ENCODE data around the gene SLC27A5. TPM values are rescaled to one million over a fixed set of nuclear protein-coding genes. Genes with fewer than 3 reads are reported as not detected.
A peak's percentile ranks its signal among the peaks of the same experiment; 100 is the strongest.
"Not testable (repeated sequence)": the region's sequence is repeated elsewhere in the genome, so short reads cannot be mapped to it uniquely, and the experiment has no call there.

The SLC27A5 gene
- total and polyA plus RNA-seq, 2 experiments from 2014 or later = 16.2 to 35.5 TPM

- H2AFZ ChIP-seq = no peak overlapping the region
- no peaks in the 10 kb centered on the region for H4K20me1 ChIP-seq (replicated peaks; ENCODE audit: insufficient read depth)
- no peaks in the 10 kb centered on the region for H3K79me2 ChIP-seq (replicated peaks; ENCODE audit: insufficient read depth)
- H3K27me3 ChIP-seq (ENCODE audit: insufficient read depth) = no peaks in the 10 kb centered on the region
- H3K4me2 ChIP-seq = no peak overlapping the region
- no peak overlapping the region for H3K4me3 ChIP-seq
- no peak for TF ChIP-seq EZH2phosphoT487 (IDR thresholded peaks at IDR 0.05; ENCODE audit: unreplicated experiment)
- no peaks in the 10 kb centered on the region for H3K9me2 ChIP-seq (ENCODE audit: insufficient read depth)
- Mint-ChIP-seq H3K4me1 (peaks cover 20% of the 10 kb centered on the region), H3K4me3 (no peak overlapping the region), H3K27ac (no peak overlapping the region), H3K9me3 (no peaks in the 10 kb centered on the region), H3K27me3 (ENCODE audit: insufficient read depth, low read depth, poor library complexity) (peaks cover 21% of the 10 kb centered on the region), H3K36me3 (ENCODE audit: low read depth) (peaks cover 15% of the 10 kb centered on the region)
- H3K27ac ChIP-seq (ENCODE audit: low read depth) = no peak overlapping the region
- H3K4me1 ChIP-seq (ENCODE audit: insufficient read depth) = peaks cover 4% of the 10 kb centered on the region; the same call in 1 of the 2 replicates
- DNase-seq (ENCODE audit: low spot score) = no peak
- no peak for ATAC-seq
- no peaks in the 10 kb centered on the region for H3K36me3 ChIP-seq (ENCODE audit: insufficient read depth)
- peaks cover 13% of the 10 kb centered on the region for H3F3A ChIP-seq (replicated peaks; ENCODE audit: low read depth)
Observed at GRCh38 chr19:58471736-58472135, 40.1 kb downstream of the SLC27A5 start.

- H3K4me3 Mint-ChIP-seq; DNase-seq (ENCODE audit: low spot score); H3K36me3 ChIP-seq (ENCODE audit: insufficient read depth); H3K4me3 ChIP-seq; H3K79me2 ChIP-seq (replicated peaks; ENCODE audit: insufficient read depth); H3K4me2 ChIP-seq; H3K9me2 ChIP-seq (ENCODE audit: insufficient read depth); H4K20me1 ChIP-seq (replicated peaks; ENCODE audit: insufficient read depth); ATAC-seq; H3K27me3 ChIP-seq (ENCODE audit: insufficient read depth); H3K9me3 Mint-ChIP-seq; H3K4me1 ChIP-seq (ENCODE audit: insufficient read depth); H3K27ac Mint-ChIP-seq; H3K27ac ChIP-seq (ENCODE audit: low read depth); H2AFZ ChIP-seq: not testable (repeated sequence)
- Mint-ChIP-seq H3K4me1 (peaks cover 22% of the 10 kb centered on the region), H3K27me3 (ENCODE audit: insufficient read depth, low read depth, poor library complexity) (peaks cover 20% of the 10 kb centered on the region), H3K36me3 (ENCODE audit: low read depth) (peaks cover 15% of the 10 kb centered on the region)
- H3F3A ChIP-seq (replicated peaks; ENCODE audit: low read depth) = peaks cover 15% of the 10 kb centered on the region
Observed at GRCh38 chr19:58470837-58471543, 40.8 kb downstream of the SLC27A5 start.

GRCh38 chr19:58469241-58470013, 42.4 kb downstream of the SLC27A5 start:
- H3K27me3 ChIP-seq (ENCODE audit: insufficient read depth) = peaks cover 11% of the 10 kb centered on the region
- no peak overlapping the region for H3K4me3 ChIP-seq
- H3K4me1 Mint-ChIP-seq = peaks cover 16% of the 10 kb centered on the region; the same call in 2 of the 3 replicates
- no peak for DNase-seq (ENCODE audit: low spot score)
- no peaks in the 10 kb centered on the region for H4K20me1 ChIP-seq (replicated peaks; ENCODE audit: insufficient read depth)
- H3F3A ChIP-seq (replicated peaks; ENCODE audit: low read depth) = peaks cover 7% of the 10 kb centered on the region
- no peaks in the 10 kb centered on the region for H3K79me2 ChIP-seq (replicated peaks; ENCODE audit: insufficient read depth)
- no peaks in the 10 kb centered on the region for H3K9me2 ChIP-seq (ENCODE audit: insufficient read depth)
- H3K9me3 Mint-ChIP-seq = no peaks in the 10 kb centered on the region
- TF ChIP-seq ZNF114 (CRISPR knock-in tag; IDR thresholded peaks at IDR 0.05) (no peak), STAT1 (IDR thresholded peaks at IDR 0.05; ENCODE audit: unreplicated experiment) (no peak), NANOG (IDR thresholded peaks at IDR 0.05; ENCODE audit: borderline replicate concordance) (no peak), CTCF (conservative IDR thresholded peaks at IDR 0.05; ENCODE audit: low read depth in 2 of 2) (no peak), EZH2phosphoT487 (IDR thresholded peaks at IDR 0.05; ENCODE audit: unreplicated experiment) (no peak), EZH2 (IDR thresholded peaks at IDR 0.05; ENCODE audit: low read depth, unreplicated experiment) (no peak), ETS1 (IDR thresholded peaks at IDR 0.05) (no peak), POLR2AphosphoS5 (IDR thresholded peaks at IDR 0.05; ENCODE audit: low read depth) (no peak)
- peaks cover 4% of the 10 kb centered on the region for H3K4me1 ChIP-seq (ENCODE audit: insufficient read depth)
- H3K36me3 ChIP-seq (ENCODE audit: insufficient read depth) = no peaks in the 10 kb centered on the region
- H3K4me3 Mint-ChIP-seq = peak overlapping the region; percentile 71; the same call in 1 of the 3 replicates
- peaks cover 16% of the 10 kb centered on the region for H3K27me3 Mint-ChIP-seq (ENCODE audit: insufficient read depth, low read depth, poor library complexity)
- H3K27ac ChIP-seq (ENCODE audit: low read depth) = no peak overlapping the region
- H3K36me3 Mint-ChIP-seq (ENCODE audit: low read depth) = peaks cover 15% of the 10 kb centered on the region
- no peak overlapping the region for H3K4me2 ChIP-seq
- H3K27ac Mint-ChIP-seq = no peak overlapping the region
- H2AFZ ChIP-seq = no peak overlapping the region
- ATAC-seq = no peak

All from GM23338 (cell line).